DMS153 treated with DMSO at 0.1 percent for 48 hours (cell line): ENCODE results near the gene UBE2V1.
"Not testable (repeated sequence)": the region's sequence is repeated elsewhere in the genome, so short reads cannot be mapped to it uniquely, and the experiment has no call there.

Source experiments
- DNase-seq: peaks from one replicate; lab custom pipeline; 2025; ENCODE audit not compliant: unreplicated experiment; lab: John Stamatoyannopoulos, UW

The UBE2V1 gene

GRCh38 chr20:50097843-50098242, 15.1 kb downstream of the UBE2V1 start:
- no peak for DNase-seq

DNA sequence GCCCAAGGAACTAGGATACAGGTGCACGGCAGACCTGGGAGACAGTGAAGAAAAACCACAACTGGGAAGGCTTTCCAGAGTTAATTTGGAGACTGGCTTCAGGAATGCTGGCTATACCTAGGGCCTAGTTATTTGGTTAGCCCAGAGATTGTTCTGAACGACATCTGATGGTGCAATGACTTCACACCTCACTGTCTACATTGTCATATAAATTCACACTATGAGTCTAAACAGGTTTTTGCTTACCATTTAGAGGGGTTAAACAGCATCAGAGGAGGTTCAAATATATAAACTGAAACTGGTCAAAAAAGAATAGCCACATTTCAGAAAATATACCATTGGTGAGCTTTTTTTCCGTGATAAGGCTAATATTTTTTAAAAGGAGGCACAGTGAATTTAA, 16.7 kb downstream of the UBE2V1 start:
- no peak for DNase-seq

- no peak for DNase-seq
Observed at GRCh38 chr20:50095476-50096078, 17.4 kb downstream of the UBE2V1 start.

- no peak for DNase-seq
Observed at GRCh38 chr20:50094522-50094921, 18.4 kb downstream of the UBE2V1 start.

DNA sequence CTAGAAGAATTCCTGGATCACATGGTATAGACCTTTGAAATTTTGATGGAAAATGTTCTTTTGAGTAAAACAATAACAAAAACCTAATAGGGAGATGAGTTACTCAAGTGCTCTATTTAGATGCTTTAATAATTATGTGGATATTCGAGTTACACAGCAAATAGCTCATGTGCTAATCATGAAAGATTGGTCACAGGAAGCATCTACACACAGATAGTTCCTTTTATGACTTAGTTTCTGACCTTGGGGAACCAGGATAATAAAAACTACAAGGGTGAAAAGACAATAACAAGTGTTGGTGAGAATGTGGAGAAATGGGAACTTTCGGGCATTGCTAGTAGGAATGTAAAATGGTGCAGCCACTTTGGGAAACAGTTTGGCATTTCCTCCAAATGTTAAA, 19.7 kb downstream of the UBE2V1 start:
- DNase-seq = no peak

DNA sequence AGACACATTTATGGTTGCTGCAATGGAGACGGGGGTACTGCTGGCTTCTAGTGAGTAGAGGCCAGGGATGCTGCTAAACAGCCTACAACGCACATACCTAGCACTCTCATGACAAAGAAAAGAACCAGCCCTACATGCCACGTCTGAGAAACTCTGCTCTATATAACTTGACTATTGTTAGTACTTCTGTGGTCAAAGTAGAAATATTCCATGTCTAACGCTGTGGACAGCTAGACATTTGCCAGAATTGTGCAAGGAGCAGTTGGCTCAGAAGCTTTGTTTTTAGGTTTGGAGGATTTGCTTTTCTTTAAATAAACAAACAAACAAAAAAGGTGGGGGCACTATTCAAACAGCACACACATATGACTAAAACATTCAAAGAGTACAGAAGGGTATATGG, 20.5 kb downstream of the UBE2V1 start:
- no peak for DNase-seq

DNA sequence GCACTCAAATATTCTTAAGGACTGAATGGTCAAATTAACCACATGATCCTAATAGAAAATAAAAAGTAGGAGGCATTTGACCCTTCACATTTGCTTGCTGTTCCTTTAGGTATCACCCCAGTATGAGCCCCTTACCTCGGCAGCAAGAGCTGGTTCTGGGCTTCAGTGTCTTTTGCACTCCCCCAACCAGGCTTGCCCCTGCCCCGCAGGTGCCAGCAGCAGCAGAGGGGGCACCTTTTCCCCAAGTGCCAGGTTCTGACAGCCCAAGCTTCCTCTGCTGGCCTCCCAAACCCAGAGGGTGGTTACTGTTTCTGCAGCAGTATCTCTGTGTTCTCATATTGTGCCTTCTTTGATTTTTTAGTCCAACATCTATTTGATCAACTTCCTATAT, 23.2 kb downstream of the UBE2V1 start:
- no peak for DNase-seq

- no peak for DNase-seq
Observed at GRCh38 chr20:50089140-50089786, 23.7 kb downstream of the UBE2V1 start.

- no peak for DNase-seq
Observed at GRCh38 chr20:50088022-50088421, 24.9 kb downstream of the UBE2V1 start.

DNA sequence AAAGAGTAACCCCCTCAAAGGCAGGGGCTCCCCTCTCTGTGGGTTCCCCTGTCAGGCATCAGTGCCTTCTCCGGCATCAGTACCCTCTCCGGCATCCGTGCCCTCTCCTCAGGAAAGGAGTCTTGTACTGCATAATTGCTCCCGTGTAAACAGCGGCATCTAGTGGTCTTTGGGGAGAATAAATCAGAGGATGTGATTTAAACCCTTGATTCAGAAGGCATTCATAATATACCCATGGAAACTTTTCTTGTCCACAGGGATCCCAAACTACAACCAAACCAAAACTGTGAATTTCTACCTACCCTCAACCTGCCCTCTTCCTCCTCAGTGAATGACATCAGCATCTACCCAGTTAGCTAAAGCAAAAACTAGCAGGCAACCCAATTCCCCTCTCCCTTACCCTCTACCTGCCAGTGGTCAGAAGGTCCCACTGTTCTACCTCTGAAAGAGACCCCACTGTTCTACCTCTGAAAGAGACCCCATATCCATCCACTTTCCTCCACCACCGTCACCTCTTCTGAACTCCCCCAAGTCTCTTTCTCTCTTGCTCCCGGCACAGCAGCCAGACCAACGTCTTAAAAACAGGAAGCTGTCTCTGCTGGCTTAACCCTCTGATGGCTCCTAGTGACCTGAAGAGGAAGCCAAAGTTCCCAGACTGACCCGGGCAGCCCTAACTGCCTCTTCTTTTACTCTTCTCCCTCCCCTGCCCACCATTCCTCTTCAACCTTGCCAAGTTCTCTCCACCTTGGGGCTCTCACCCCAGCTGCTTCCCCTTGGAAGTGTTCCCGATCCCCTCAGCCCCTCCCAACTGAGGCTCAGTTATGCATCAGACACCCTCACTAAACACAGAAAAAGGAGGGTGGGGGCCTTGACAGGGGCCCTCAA, 27.2 kb downstream of the UBE2V1 start:
- peak; percentile 12 for DNase-seq

- DNase-seq = no peak
Observed at GRCh38 chr20:50085146-50085480, 27.8 kb downstream of the UBE2V1 start.

- no peak for DNase-seq
Observed at GRCh38 chr20:50083034-50083433, 29.9 kb downstream of the UBE2V1 start.

DNA sequence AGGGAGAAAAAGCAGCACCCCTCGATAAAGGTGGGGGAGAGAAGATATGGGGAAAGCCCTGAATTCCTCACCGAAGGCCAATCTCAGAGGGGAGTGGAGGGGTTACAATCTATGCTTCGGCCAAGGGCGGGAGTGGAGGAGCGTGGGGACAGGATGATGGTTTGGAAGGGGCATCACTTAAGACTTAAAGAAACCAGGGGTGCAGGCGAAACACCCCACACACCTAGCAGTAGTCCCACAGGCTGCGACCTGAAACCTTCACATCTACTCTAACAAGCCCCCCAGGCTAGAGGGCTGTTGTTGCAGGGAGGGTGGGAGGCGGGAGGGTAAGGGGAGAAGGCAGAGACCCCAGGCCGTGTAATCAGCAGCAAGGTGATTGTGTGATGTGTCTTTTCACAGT, 30.9 kb downstream of the UBE2V1 start:
- not testable (repeated sequence) for DNase-seq

DNA sequence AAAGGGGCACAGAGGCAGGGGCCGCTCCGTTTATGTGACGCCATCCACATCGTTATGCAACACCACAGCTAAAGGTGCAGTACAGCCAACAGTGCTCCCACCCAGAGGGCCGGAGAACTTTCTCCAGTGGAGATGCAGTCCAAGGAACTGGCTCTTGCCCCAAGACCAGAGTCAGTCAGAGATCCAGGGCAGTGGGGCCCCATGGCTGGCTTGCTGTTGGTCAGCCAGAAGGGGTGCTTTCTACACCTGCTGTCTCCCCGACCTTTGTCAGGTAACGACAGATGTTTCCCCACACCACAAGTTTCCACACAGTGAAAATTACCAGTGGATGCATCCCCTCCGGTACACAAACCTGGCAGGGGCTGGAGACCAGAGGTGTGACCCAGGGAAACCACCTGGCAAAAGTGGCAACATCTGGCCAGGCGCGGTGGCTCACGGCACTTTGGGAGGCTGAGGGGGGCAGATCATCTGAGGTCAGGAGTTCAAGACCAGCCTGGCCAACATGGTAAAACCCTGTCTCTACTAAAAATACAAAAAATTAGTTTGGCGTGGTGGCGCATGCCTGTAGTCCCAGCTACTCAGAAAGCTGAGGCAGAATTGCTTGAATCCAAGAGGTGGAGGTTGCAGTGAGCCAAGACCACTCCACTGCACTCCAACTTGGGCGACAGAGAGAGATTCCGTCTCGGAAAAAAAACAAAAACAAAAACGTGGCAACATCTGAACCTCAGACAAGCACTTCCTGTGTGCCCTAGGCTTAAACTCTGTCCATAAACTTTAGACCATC, 34.9 kb downstream of the UBE2V1 start:
- no peak for DNase-seq

DNA sequence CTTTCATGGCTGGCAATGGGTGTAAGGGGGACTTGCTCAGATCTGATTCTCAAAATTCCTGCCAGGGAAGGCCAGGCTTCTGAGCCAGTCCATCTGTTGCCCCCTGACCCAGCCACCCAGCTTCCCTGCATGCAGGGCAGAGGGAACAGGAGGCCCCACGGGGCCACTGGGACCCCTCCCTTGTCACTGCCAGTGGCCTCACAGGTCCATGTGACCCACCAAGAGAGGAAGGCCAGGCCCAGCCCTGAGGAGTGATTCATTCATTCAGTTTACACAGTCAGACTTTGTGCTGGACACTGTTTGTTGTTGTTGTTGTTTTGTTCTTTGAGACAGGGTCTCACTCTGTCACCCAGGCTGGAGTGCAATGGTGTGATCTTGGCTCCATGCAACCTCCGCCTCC, 39.5 kb downstream of the UBE2V1 start:
- DNase-seq = no peak

DNA sequence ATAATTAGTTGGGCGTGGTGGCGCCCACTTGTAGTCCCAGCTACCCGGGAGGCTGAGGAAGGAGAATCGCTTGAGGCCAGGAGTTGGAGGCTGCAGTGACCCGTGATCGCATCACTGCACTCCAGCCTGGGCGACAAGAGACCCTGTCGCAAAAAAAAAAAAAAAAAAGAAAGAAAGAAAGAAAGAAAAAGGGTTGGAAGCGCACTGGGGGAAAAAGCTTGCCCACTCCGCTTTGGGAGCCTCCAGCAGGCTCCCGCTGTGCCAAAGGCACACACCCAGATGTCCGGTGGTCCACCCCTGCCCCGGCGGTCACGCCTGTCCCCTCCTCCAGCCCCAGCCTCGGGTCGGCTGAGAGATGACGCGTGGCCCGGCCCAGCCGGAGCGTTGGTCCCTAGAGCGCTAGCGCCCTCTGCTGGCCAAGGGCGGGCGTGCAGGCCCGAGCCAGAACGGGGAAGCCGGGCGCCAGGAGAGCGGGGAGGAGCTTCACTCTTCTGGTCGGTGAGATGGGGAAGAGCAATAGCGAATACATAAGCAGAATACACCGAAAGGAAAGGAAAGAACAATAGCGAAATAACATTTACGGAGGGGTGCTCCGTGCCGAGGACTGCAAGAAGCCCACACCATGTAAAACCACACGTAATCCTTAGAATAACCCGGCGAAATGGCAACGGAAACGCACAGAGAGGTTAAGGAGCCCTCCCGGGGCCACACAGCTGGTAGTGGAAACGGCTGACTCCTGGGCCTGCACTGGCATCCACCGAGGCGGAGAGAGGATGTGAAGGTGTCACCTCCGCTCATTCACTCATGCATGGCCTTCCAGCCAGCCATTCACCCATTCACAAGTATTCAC, 41.7 kb downstream of the UBE2V1 start:
- peak; percentile 85 for DNase-seq

DNA sequence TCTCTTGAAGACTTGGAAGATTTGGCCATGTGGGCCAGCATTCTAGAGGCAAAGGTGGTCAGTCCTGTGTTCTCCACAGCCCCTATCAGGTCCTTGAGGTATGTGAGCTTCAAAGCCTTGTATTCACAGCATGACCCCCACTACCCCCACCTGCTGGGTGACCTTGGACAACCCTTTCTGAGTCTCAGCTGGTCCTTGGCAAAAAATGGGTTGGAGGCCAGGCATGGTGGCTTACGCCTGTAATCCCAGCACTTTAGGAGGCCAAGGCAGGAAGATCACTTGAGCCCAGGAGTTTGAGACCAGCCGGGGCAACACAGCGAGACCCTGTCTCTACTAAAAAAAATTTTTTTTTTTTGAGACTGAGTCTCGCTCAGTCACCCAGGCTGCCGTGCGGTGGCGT, 42.6 kb downstream of the UBE2V1 start:
- no peak for DNase-seq

DNA sequence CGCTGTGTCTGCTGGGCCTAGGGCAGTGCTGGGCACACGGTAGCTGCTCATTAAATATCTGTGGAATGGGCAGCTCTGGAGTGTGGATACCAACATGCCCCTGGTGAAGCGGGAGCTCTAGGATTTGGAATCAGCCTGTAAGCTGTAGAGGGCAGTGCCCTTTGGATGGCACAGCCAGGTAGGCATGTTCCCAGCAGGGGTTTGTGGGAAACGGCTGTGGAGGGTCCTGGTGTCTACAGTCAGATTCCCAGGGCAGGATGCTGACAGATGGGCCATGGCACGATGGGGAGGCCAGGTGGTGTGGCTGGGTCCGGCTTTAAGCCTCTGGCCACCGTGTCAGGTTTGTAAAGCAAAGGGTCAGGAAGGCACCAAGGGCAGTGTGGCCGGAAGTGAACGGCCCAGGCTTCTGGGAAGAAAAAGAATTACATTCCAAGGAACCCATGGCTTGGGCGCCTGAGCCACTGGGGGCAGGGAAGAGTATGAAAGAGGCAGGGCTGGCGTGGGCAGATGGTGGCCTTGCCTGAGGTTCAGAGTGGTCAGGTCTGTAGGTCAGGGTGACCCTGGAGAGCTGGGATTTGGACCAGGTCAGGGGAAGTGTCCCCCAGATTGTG, 44.8 kb downstream of the UBE2V1 start:
- DNase-seq = no peak

DNA sequence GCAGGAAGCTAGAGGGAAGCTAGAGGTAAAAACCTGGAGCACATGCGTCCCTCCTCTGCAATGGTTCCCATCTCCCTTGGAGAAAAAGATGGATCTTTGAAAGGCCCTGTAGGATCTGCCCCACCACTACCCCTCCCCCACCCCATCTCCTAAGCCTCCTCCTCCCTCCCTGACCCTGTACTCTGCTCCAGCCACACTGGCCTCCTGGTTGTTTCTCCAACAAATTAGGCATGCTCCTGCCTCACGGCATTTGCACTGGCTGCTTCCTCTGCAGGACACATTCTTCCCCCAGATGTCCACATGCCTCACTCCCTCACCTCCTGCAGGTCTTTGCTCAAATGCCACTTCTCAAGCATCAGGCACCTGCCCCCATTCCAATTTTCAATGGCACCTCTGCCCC, 45.5 kb downstream of the UBE2V1 start:
- DNase-seq = no peak

DNA sequence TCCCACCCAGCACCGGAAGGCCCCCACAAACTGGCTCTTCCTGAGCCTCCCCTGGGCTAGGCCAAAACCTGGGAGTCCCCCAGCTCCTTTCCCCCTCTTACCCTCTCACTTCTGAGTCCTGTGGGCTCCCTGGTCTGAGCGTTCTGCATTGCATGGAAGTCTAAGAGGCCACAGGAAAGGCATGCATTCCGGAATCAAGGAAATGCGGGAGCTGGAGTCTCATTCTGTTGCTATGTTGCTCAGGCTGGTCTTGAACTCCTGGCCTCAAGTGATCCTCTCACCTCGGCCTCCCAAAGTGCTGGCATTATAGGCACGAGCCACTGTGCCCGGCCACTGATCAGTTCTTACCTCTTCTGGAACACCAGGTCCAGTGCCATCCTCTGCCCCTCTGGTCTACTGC, 45.9 kb downstream of the UBE2V1 start:
- DNase-seq = no peak
